ENCODE measurements around the gene FEM1B.

FEM1B gene

DNA sequence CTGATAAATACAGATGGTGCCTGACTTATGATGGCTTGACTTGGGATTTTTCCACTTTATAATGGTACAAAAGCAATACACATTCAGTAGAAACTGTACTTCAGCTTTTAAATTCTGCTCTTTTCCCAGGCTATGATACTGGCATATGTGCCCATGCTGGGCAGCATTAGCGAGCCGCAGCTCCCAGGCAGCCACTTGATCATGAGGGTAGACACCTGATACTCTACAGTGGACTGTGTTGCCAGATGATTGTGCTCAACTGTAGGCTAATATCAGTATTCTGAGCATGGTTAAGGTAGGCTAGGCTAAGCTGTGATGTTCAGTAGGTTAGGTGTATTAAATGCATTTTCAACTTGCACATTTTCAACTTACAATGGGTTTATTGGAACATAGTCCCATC is 17.7 kb upstream of the FEM1B start:
- DNase-seq (no peak), ATAC-seq (no peak)

DNA sequence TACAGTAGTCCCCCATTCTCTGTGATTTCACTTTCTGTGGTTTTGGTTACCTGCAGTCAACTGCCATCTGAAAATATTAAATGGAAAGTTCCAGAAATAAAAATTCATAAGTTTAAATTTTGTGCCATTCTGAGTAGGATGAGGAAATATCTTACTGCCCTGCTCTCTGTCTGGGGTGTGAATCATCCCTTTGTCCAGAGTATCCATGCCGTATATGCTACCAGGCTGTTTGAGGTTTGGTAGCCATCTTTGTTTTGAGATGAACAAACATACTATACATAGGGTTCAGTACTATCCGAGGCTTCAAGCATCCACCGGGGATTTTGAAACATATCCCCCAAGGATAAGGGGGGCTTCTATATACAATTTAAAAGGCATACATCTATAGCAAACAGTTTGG is 16.3 kb upstream of the FEM1B start:
- ATAC-seq, result no peak
- DNase-seq, result no peak

DNA sequence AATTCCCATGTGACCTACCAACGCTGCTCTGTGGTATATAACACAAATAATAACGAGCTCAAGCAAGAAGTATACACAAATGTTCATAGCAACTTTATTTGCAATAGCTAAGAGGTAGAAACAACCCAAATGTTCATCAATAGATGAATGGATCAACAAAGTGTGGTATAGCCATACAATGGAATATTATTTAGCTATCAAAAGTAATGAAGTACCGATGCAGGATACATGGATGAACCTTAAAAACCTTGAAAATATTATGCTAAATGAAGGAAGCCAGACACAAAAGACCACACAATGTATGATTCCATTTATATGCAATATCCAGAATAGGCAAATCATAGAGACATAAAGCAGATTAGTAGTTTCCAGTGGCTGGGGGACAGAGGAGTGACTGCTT is 15.6 kb upstream of the FEM1B start:
- DNase-seq (no peak), ATAC-seq (no peak)

DNA sequence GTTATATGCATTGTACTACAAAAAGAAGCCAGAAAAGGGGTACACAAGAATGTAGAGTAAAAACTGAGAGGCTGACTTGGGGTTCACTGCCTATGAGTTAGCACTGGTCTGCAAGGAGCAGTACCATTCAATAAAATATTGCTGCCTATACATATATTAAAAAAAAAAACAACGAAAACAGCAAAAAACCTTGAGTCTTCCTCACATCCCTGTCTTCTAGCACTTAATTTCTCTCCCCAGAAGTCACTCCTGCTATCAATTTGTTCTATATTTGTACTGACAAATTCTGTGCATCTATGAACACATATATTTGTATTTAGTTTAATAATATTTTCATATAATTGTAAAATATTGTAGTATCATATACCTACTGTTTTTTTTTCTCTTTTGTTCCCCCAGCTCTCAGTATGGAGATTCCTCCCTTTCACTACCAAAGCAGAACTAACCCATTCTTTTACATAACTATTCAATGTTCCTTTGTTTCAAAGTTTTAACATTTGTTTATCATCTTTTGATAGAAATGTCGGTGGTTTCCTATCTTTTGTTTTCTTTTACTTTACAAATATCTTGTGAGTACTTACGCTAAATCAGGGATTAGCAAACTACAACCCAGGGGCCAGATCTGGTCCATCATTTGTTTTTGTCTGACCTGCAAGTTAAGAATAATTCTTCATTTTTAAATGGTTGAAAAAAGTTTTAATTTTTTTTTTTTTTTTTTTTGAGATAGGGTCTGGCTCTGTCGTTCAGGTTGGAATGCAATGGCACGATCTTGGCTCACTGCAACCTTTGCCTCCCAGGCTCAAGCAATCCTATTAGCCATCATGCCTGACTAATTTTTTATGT is 14.8 kb upstream of the FEM1B start:
- ATAC-seq (no peak), DNase-seq (no peak)

DNA sequence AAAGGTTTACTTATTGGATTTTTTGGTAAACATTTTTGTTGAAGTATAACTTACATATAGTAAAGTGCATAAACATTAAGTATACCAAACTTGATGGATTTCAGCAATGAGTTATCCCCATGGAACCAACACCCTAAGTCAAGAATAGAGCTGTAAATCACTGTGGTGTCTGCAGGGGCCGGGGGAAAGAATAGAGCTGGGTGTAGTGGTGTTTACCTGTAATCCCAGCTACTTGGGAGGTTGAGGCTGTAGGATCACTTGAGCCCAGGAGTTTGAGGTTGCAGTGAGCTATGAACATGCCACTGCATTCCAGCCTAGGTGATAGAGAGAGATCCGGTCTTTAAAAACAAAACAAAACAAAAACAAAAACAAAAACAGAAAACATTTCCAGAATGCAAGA is 13.3 kb upstream of the FEM1B start:
- ATAC-seq (no peak), DNase-seq (no peak)

DNA sequence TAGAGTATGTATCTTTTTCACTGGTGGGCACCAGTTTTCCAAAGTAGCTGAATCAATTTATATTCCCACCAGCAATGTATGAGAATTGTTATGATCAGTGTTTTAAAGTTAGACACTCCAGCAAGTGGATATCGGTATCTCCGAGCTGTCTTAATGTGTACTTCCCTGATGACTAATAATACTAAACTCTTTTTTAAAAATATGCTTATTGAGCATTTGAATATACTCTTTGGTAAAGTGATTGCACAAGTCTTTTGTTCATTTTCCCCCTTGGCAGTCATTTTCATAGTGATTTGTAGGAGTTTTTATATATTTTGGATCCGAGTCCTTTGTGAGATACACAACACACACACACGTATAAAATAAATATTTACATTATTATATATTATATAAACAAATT is 12.5 kb upstream of the FEM1B start:
- DNase-seq, result no peak
- no peak for ATAC-seq

DNA sequence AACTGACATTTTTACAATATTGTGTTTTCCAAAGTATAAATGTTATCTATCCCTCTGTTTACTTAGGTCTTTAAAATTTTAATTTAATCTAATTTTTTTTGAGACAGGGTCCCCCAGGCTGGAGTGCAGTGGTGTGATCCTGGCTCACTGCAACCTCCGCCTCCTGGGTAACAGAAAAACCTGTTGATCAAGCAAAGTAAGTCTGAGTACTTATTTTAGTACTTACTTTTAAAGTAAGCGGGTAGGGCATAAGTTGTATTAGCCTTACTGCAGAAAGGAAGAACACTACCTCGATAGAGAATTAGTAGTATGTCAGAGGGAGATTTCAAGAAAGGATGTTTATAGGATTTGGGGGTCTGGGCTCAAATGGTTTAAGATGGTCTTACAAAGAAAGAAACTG is 11.9 kb upstream of the FEM1B start:
- ATAC-seq (no peak), DNase-seq (no peak)

DNA sequence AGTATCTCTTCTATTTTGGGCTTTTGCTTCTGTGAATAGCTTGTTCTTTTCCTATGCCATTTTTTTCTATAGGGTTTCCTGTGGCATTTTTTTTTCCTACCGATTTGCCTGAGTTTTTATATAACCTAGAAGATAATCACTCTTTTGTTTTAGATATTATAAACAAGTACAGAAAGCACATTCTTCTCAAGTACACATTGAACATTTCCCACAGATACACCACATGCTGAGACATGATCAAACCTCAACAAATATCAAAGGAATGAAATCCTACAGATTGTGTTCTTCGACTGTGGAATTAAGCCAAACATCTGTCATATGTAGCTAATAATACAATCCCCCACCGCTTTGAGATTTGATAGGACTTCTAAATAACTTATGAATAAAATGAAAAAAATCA is 9.1 kb upstream of the FEM1B start:
- ATAC-seq (no peak), DNase-seq (no peak)

DNA sequence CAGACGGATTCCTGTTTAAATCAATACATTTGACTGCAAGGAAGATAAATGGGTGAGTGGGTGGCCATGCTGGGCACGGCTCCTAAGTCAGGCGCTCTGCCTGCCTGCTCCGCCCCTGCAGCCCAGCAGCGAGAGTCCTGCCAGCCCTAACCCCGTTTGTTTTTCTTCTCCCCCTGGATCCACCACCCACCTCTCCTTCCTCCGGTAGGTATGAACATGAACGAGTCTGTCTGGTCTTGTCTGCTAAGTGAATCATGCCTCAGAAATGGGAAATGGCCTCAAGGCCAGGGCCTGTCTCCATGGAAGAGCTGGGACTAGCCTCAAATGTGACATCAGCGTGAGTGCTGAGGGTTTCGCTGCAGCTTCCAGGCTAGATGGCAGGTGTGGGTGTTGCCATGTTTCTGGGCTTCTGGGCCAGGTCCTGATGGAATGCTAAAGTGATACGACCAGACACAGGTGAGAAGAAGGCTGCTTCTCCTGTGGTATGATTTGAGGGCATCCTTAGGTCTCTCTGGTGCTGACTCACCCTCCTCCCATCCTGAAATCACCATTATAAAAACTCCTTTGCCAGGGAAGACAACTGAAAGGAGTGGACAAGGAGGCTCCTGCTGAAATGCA is 5.6 kb upstream of the FEM1B start:
- DNase-seq, result no peak
- no peak for ATAC-seq

DNA sequence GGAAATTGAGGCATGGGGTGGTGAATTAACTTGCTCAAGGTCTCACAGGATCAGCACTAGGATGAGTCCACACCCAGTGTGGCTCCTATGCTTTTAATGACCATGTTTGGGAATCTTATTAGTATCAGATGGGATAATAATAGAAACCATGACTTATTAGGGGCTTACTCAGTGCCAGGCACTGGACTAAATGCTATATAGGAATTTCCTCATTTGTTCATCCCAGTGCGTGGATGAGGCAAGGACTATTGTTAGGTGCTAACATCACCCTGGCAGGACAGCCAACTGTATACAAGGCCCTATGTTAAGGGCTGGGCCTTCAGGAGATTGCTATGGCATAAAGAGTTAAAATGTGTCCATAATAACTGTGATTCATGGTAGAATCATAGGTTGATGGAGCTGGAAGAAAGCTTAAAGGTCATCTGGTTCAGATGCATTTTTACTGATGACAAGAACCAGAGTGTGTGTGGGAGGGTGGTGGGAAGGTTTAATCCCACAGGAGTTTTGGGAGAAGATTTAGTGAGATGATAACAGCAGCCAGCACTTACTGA is 4.7 kb upstream of the FEM1B start:
- DNase-seq, result no peak
- ATAC-seq, result no peak

DNA sequence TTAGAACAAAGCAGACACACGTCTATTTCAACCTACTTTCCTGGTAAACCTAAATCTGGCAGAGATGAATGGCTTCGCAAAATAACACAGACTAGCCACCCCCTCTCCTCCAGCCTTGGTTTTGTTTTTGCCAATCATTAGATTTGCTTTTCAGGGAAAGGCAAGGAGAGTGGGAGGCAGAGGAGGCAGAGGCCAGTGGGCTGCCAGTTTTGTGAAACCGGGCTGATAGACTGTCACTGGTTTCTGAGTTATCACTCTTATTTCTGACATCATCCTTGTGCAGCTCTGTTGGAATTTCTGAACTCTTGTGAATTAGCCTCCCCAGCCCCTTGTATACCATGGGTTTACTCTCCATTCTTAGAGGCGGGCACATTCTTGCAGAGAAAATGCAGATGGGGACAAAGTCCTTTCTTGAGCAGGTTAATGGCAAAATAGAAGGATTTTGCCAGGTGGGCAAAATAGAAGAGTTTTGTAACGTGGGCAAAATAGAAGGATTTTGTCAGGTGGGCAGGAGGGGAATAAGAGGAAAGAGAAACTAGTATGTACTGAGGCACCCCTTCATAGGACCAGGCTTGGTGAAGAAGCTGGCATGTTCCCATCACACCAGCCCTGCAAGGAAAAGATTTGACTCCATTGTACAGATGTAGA is 3.2 kb upstream of the FEM1B start:
- no peak for ATAC-seq
- no peak for DNase-seq

DNA sequence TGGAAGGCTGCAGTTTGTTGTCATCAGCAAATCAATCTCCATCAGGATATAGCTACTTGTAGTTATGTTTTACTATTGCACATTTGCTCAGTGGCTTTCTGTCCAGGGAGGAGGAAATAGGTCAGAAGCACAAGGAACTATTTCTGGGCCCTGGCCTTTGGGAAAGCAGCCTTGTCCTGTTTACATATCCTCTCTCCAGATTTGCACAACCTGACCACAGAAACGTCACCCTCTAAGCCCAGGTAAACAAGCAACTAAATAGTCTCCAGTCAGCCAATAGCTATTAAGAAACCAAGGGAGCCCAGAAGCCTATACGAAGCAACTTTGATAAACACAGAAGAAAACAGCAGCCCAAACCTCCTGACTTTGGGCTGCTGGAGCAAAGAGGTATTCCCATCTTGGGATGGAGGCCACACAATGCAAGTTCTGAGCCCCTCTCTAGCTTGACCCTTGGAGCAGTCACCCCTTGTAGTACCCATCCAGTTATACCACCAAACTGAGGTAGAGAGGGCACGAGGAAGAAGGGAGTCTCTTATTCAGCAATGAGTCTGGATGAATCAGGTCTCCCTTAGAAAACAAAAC is 2.3 kb upstream of the FEM1B start:
- no peak for DNase-seq

DNA sequence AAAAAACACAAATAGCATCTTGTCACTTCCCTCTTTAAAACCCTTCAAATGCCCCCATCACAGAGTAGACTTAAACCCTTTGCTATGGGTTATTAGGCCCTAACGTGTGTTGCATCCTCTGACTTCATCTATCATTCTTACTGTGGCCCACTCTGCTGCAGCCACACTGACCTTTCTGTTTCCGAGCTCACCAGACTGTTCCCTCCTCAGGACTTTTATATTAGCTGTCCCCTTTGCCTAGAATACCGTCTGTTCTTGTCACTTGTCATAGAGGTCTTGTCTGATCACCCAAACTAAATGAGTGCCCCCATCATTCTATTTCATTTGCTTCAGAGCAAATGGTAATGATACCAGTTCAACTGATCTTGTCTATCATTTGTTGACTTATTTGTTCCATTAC is 877 bp upstream of the FEM1B start:
- no peak for ATAC-seq
- DNase-seq, result no peak

More for the DNA sequence above, 2.3 kb upstream of the FEM1B start:
- no peak for ATAC-seq

DNA sequence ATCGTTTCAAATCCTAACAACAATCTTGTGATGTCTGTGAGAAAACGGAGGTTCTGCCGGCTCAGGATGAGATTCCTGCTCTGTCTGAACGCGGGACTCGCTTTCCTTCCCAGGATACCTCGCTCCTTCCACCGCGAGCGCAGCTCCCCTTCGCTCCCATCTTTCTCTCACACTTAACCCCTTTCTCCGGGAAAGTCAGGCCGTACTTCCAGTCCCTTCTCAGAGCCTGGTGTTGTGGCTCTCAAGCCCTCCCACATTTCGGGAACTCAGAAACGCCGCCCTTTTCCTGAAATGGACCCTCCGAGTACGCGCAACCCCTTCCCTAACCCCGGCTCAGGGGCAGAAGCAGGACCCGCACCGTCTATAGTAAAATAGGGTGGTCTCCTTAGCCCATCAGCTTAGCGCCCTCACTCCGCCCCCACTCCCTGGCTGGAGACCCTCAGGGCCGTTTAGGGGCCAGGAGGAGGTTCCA is 378 bp upstream of the FEM1B start:
- ATAC-seq, result no peak

DNA sequence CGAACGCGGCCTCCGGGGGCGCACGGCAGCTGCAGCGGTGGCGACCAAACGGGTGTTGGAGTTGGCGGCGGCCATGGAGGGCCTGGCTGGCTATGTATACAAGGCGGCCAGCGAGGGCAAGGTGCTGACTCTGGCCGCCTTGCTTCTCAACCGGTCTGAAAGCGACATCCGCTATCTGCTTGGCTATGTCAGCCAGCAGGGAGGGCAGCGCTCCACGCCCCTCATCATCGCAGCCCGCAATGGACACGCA is 725 bp downstream of the FEM1B start:
- DNase-seq (peak; percentile 76), ATAC-seq (no peak)

More for the DNA sequence above, 378 bp upstream of the FEM1B start:
- DNase-seq, result no peak

DNA sequence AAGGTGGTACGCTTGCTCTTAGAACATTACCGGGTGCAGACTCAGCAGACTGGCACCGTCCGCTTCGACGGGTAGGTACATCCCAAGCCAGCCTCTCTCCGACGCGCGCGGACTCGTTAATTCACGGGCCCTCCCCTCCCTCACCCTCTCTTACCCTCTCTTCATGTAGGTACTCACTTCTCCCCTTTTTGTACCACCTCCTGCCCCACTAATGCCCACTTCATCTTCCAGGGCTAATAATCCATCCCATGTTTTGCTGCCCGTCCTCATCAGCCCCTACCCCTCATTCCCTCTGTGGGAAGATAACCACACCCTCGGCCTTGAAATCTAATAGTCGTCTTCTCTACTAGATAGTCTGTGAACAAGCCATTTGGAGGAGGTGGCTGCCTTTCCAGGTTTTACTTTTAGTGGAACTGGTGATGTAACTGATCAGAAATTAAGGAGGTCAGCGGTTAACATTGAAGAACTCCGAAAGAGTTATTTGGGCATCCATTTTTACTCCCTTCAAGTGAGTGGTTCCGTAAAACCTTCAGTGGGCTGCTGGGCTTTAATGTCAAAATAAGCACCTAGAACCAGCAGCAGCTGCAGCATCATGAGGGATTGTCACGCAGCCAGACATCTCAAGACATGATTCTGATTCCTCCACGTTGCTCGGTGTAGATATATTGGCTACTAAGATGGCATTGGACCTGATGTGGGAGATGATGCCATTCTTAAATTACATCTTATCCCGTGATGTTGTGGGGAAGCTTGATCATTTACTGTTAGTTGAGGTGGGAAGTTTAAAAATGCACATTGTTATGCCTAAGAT is 1.3 kb downstream of the FEM1B start:
- ATAC-seq, result peak; percentile 3
- no peak for DNase-seq

DNA sequence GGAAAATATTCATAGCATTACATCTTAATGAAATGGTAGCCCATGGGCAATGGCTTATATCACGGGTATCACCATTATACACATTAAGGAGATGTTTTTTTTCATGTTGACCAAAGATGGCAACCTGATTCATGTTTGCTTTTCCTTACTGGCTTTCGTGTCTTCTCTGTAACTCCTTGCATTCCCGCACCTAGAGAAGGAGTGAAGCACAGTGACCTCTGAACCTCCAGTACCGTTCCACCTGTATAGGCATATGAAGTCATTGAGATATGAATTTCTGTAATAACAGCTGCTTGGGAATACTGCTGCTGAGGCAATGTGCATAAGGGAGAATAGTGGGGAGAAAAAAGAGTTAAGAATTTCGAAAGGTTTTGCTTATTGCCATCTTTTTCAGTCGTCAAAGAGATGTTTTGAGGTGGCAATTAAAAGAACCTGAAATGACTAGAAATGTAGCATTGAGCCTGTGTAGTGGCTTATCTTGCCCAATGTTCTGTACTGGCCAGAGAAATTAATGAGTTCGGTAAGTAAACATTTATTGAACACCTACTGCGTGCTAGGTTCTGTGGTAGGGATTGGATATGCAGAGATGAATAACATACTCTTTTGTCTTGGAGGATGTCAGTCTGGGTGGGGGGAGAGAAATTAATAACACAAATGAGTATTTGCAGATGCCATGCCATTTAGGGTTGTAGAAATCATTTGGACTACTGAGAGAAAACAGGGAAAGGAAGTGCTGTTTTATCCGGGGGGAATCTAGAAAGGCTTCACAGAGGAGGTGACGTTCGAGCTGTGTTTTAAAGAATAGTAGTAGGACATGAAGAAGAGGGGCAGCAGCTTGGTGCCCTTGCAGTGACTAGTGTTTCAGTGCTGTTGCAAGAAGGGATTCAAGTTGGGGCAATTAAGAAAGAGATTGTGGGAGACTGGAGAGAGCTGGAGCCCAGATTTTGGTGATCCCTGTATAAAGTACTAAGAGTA is 2.5 kb downstream of the FEM1B start:
- ATAC-seq (no peak), DNase-seq (no peak)

DNA sequence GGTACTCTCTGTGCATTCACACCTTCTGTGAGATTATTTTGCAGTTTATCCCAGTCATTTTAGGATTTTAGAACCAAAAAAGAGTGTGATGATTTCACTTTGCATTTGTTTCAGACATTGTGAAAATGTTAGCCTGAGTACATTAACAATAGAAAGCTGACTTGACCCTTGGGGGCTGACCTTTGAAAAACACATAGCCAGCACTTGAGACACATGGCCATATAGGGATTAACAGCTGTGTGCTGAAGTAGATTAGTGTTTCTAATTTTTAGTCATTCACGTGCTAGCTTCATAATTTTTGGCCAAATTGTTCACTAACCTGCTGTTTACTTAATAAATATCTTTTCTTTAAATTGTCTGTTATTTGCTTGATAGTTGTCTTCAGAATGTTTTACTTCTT is 3.5 kb downstream of the FEM1B start:
- DNase-seq, result no peak
- no peak for ATAC-seq

DNA sequence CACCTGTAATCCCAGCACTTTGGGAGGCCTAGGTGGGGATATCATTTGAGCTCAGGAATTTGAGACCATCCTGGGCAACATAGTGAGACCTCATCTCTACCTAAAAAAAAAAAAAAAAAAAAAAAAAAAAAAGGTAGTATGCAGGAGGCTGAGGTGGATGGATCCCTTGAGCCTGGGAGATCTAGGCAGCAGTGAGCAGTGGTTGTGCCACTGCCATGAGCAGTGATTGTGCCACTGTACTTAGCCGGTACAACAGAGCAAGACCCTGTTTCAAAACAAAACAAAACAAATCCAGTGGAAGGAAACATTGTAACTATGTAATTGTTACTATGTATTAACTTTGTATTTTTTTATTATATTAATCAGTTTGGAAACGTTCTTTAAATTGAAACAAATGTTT is 5.9 kb downstream of the FEM1B start:
- ATAC-seq (no peak), DNase-seq (no peak)

DNA sequence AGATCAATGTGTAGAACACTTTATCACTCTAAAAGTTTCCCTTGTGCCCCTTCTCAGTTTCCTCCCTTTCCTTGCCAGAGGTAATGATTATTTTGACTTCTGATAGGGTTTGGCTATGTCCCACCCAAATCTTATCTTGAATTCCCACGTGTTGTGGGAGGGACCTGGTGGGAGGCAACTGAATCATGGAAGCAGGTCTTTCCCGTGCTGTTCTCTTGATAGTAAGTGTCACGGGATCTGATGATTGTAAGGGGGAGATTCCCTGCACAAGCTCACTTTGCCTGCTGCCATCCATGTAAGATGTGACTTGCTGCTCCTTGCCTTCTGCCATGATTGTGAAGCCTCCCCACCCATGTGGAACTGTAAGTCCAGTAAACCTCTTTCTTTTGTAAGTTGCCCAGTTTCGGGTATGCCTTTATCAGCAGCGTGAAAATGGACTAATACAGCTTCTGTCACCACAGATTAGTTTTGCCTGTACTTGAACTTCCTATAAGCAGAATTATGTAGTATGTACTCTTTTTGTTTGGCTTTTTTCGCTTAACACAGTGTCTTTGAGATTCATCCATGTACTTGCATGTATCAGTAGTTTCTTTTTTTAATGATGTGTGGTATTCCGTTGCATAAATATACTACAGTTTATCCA is 7.2 kb downstream of the FEM1B start:
- DNase-seq, result no peak
- ATAC-seq, result no peak
